UCSD-AML1 (cell line): ENCODE measurements around the gene SLC48A1.
A peak's percentile ranks its signal among the peaks of the same experiment; 100 is the strongest.

Experiments
- DNase-seq: peaks from one replicate; lab custom pipeline; 2025; ENCODE audit not compliant: unreplicated experiment; lab: John Stamatoyannopoulos, UW

SLC48A1 gene

DNA sequence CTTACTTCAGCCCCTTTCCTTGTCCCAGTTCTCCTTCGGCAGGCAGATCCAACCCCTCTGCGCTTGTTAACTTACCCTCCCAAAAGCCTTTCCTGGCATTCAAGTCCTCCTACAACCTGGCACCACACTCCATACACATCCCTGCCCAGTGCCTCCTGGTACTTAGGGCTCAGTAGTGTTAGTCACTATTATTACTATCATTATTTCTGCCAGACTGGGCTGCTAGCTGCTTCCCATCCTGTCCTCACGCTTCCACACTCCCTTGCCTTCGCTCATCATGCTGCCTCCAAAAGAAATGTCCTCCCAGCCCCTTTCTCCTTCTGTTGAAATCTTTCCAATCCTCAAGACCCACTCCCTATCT is 48.3 kb downstream of the SLC48A1 start:
- DNase-seq: no peak

DNA sequence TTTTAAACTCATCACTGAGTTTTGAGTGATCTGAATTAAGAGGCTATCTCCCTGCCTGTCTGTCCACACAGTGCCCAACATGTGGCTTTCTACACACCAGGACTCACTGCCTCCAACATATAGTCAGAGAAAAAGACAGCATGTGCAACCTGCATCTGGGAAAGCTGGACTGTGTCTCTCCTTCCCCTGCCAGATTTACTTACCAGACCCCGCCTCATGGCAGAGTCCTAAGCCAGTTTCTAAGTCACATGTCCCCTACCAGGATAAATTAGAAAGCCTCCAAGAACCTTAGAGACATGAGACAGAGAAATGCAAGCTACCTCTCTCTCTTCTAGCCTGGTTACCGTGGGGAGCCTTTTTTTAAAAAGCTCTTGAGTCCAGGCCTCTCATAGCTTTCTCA is 49.4 kb downstream of the SLC48A1 start:
- DNase-seq: no peak

DNA sequence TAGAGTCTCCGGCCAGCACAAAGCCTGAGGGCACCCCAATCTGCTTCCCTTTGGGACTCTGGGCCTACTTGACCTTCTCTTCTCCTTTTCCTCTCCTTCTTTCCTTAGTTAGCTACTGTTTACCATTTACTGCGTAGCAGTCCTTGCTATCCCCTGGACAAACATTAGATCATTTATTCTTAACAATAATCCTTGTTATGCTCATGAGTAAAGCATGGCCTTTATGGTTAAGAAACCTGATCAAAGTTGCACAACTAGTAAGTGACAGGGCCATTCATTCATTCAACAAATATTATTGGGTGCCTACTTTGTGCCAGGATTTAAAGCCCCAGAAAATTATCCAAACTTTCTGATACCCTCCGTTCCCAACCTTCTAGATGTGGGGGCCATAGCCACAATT is 49.8 kb downstream of the SLC48A1 start:
- DNase-seq: no peak

DNA sequence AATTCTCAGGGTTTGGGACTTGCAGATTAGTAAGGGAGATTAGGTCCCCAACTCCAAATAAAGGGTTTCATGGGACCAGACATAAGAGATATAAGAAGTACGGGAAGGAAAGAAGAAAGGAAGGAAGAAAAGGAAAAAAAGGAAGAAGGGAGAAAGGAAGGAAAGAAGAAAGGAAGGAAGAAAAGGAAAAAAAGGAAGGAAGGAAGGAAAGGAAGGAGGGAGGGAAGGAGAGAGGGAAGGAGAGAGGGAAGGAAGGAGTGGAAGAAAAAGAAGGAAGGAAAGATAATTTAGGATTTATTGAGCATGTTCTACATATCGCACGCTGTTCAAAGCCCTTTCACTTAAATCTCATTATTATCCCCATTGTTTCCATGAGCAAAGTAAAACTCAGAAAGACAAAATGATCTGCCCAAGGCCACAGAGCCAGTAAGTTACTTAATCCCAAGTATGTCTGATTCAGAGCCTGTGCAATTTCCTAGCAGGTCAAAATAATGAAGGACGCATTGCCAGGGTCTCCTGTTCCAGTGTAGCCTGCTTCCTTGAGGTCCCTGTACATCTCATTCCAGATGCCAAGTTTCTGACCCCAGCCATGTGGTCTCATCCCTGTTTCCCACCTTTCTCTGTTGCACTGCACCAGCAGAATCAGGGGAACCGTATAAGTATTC is 50.5 kb downstream of the SLC48A1 start:
- DNase-seq: no peak

- no peak for DNase-seq
Observed at GRCh38 chr12:47824198-47824597, 51.2 kb downstream of the SLC48A1 start.

- DNase-seq: no peak
Observed at GRCh38 chr12:47824635-47825034, 51.6 kb downstream of the SLC48A1 start.

DNA sequence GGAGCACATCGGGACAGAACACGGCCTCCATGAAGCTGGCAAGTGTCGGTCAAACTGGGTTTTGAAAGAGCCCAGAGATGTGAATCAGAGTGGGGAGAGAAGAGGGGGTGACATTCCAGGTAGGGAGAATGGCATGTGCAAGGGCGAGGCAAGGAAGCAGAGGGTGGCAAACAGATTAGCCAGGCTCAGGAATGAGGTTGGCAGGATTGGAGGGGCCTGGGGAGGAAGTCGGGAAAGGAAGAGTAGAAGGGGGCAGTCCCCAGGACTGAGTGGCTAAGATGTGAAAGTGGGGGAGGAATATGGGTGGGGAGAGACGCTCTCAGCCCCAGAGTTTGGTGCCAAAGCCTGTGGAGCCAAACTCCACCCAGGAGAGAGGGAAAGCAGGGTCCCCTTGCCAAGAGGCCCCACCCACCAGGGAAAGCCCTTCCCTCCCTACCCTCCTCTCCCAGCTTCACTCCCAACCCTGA is 52.2 kb downstream of the SLC48A1 start:
- no peak for DNase-seq

- DNase-seq: no peak
Observed at GRCh38 chr12:47828008-47828975, 55.3 kb downstream of the SLC48A1 start.

- DNase-seq: peak; percentile 81
Observed at GRCh38 chr12:47828976-47829482, 56.0 kb downstream of the SLC48A1 start.

GRCh38 chr12:47829584-47829983 is 56.5 kb downstream of the SLC48A1 start:
- DNase-seq: no peak
